GM21529 (cell line): ENCODE data around the gene DTNBP1.
"Not testable (repeated sequence)": the region's sequence is repeated elsewhere in the genome, so short reads cannot be mapped to it uniquely, and the experiment has no call there.

Source experiments
- ATAC-seq: cut with Tn5 transposase; IDR thresholded peaks from one replicate; pipeline ENCODE4 v1.9.1; 2021; ENCODE audit not compliant: unreplicated experiment

DTNBP1 gene

DNA sequence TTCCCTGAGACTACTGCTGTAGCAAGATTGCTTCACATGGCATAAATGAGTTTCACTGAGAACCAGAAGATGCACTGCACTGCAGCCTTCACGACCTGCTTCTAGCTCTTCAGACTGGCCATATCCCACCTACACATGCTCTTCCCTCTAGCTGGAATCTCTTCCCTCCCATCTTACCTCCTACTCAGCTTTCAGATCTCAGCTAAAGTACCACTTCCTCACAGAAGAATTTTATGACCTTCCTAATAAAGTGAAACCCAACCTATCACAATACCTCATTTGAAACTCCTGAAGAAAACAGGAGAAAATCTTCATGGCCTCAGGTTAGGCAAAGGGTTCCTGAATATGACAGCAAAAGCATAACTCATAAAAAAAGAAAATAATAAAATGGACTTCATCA lies 99.9 kb downstream of the DTNBP1 start:
- ATAC-seq: no peak

GRCh38 chr6:15561447-15562199 lies 101.2 kb downstream of the DTNBP1 start:
- no peak for ATAC-seq

DNA sequence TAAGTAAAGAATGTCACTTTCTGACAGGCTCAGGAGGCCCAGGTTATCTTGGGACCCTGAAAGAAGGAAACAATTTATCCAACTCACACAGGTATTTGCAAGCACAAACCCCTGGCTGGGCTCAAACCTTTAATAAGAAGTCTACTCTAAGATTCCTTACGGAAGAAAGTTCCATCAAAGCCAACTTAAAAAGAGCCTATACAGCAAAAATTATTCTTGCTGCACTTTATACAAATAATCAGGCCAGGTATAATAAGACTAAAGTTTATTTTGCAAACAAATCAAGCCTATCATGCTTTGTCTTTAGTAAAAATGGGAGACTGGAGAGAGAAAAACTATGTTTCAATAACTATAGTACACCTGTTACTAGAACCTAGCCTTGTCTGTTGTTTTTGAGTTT lies 102.1 kb downstream of the DTNBP1 start:
- ATAC-seq: no peak

GRCh38 chr6:15557174-15557573 lies 105.7 kb downstream of the DTNBP1 start:
- no peak for ATAC-seq

DNA sequence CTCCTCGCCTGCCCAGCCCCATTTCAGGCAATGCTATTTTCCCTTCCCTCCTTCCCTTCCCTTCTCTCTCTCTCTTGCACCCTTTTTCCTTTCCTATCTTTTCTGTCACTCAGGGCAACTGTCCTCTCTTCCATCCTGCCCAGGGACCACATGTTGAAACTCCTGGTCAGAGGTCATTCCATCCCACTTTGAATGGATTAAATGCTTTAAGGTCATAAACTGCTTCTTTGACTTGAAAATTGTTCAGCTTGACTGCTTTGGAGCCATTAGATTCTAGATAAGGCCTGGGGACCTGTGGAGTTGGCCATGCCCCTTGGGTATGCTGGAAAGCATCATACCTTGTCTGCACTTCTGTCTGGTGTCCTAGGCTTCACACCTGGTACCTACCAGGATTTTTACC lies 106.1 kb downstream of the DTNBP1 start:
- no peak for ATAC-seq

DNA sequence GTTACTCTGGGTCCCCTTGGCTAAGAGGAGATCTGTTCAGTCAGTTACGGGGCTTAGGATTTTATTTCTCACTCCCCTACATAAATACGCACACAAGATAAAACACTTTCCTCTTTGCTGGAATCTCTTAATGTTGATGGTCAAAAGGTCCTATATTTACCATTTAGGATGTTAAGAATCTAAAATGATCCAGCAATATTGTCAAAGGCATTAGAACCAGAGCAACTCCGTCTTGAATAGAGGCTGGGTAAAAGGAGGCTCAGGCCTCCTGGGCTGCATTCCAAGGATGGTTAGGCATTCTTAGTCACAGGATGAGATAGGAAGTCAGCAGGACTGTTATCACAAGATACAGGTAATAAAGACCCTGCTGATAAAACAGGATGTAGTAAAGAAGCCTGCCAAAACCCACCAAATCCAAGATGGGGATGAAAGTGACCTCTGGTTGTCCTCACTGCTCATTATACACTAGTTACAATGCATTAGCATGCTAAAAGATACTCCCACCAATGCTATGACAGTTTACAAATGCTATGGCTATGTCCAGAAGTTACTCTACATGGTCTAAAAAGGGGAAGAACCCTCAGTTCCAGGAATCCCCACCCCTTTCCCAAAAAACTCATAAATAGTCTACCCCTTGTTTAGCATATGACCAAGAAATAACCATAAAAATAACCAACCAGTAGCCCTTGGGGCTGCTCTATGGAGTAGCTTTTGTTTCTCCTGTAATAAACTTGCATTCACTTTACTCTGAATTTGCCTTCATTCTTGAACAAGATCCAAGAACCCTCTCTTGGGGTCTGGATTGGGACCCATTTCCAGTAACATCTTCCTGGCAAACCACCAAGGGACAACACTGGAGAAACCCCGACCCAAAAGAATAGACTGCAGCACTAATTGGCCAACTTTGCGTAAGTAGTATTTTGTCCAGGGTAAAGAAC lies 107.5 kb downstream of the DTNBP1 start:
- ATAC-seq: no peak

- no peak for ATAC-seq
Measured at GRCh38 chr6:15554728-15555100, 108.1 kb downstream of the DTNBP1 start.

GRCh38 chr6:15553736-15554294 lies 109.0 kb downstream of the DTNBP1 start:
- ATAC-seq: no peak

GRCh38 chr6:15553031-15553430 lies 109.8 kb downstream of the DTNBP1 start:
- ATAC-seq: no peak

GRCh38 chr6:15551798-15552197 lies 111.0 kb downstream of the DTNBP1 start:
- ATAC-seq: no peak

- ATAC-seq: no peak
Measured at GRCh38 chr6:15551262-15551661, 111.6 kb downstream of the DTNBP1 start.

DNA sequence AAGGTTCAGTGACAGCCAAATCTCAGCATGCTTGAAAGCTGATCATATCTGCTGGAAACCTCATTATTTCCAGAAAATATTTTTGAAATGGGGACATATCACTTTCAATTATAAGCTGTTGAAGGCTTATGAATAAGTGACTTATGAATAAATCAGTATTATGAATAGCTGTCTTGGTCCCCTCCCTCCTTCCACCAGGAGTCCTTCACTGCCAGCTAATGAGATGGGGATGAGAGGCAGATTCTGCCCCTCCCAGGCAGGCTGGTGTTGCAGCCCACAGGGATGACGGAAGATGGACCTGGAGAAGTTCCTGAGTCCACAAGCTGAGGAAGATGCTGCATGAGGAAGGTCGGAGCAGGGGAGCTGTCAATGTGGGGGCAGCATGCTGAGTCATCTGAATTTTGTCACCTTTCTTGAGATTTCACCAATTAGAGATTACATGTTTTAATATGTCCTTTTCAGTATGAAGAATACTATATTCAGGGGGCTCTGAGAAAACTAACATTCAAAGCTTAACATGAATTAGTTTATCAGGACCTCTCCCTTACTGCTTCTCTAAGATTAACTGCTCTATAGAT lies 112.2 kb downstream of the DTNBP1 start:
- ATAC-seq: no peak

- no peak for ATAC-seq
Measured at GRCh38 chr6:15549371-15549770, 113.5 kb downstream of the DTNBP1 start.

DNA sequence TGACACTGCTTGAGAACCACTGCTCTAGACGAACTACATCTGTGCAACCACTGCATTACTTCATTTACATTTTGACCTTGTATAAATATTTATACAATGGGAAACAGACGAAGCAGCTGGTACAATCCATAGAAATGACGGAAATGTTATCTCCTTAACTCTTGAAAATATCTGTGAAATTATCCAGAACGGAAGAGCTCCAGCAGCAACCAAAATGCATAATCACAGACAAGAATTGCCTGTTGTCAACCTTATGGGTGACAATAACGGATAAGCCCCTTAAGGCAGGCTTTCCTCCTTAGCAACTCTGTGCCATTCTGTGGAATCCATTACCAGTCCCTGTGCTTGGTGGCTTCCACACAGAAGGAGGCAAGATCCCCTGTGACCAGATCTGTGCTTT lies 115.4 kb downstream of the DTNBP1 start:
- ATAC-seq: no peak

DNA sequence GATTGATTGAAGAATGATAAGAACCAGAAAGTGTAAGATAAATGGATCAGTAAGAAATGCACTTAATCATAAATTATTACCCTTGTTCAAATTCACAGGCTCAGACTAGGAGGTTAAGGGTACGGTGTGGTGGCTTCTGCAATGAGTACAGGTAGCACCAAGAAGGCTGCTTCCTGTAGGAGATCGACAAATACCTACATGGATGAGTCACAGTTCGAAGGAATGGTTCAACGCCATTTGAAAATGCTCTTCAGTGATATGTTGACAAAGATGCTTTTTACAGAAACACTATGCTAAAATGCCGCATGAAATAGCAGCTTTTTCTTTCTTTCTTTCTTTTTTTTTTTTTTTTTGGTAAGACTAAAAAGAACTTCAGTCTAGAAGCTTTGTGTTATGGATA lies 116.2 kb downstream of the DTNBP1 start:
- ATAC-seq: no peak

GRCh38 chr6:15544321-15544900 lies 118.4 kb downstream of the DTNBP1 start:
- no peak for ATAC-seq

DNA sequence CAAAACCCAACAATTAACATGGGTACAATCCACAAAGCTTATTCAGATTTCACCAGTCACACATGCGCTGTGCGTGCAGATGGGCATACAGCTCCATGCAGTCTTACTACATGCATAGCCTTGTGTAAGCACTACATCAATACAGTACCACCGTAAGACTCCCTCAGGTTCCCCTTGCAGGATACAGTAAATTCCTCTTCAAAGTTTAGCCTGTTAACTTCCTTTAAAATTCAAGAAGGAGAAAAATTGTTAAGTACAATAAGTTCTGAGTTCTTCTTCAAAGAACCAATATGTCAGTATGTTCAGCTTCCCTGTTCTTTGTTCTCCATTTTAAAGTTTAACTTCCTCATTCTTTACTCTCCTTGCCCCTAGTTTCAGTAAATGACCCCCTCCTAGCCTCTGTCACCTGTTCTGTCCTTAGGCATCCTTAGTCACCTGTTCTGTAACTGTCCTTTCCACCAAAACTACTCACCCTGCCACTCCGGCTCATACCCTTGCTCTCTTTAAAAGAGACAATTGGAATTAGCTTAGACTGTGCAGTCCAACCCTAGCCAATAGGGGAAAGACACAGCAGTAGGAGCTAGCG lies 119.4 kb downstream of the DTNBP1 start:
- not testable (repeated sequence) for ATAC-seq

- no peak for ATAC-seq
Measured at GRCh38 chr6:15539722-15540270, 123.0 kb downstream of the DTNBP1 start.

DNA sequence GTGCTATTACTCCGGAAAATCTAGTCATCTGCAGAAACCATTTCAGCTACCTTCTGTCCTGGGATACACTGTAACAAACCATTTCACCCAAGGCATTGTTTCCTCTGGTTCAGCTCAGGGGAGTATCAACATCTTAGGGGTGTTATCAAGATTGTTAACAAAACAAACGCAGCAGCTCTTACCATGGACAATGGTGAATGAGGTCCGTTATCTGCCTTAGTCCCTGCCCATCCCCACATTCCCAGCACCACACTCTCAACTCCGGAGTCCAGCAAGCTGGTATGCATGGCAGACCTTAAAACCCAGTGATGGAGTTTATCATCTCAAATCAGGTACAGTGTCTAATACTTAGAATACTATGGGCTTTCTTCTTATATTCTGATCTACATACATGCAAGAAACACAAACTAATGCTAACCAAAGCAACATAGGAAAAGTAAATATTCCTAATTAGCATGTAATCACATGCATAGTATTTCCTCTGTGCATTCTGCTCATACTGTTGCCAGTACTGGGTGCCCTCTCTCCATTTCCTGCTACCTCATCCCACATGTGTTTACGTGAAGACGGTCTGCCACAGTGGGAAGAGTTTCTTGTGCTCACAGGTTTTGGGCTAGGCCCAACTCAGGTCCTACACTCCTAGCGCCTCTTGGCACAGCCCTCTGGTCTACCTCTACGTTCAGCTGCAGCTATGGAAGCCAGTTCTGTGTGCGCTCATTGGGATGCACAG lies 123.9 kb downstream of the DTNBP1 start:
- no peak for ATAC-seq

GRCh38 chr6:15538106-15538505 lies 124.7 kb downstream of the DTNBP1 start:
- no peak for ATAC-seq
